Activated CD4-positive, alpha-beta memory T cell treated with anti-CD3 and anti-CD28 coated beads, Interleukin-2, amount 10 ng/mL, durations not matched to agents 7 days and 5 days (primary cell): ENCODE data around the gene WDR45B. TPM values are rescaled to one million over a fixed set of nuclear protein-coding genes. Genes with fewer than 3 reads are reported as not detected.
"Not testable (repeated sequence)": the region's sequence is repeated elsewhere in the genome, so short reads cannot be mapped to it uniquely, and the experiment has no call there.

Source experiments
- CTCF ChIA-PET: fragments of 350-600 bp; sonication (Branson Sonifier 250); formaldehyde crosslinking; loops from one replicate; lab custom pipeline; 2021; ENCODE audit warnings: antibody characterized with exemption, inconsistent platforms; lab: Charles Lee
- POLR2A ChIA-PET: fragments of 350-600 bp; sonication (Branson Sonifier 250); formaldehyde crosslinking; loops from one replicate; lab custom pipeline; 2021; ENCODE audit warnings: antibody characterized with exemption; lab: Charles Lee
- DNase-seq: peaks from one replicate; pipeline ENCODE4 v3.0.0-alpha.2; 2020
- H3K27ac Mint-ChIP-seq: one replicate; pipeline ENCODE4 v1.8.0; 2021; ENCODE audit warnings: mild to moderate bottlenecking, mixed read lengths
- H3K27me3 Mint-ChIP-seq: one replicate; pipeline ENCODE4 v1.8.0; 2021; ENCODE audit warnings: mixed read lengths
- H3K36me3 Mint-ChIP-seq: one replicate; pipeline ENCODE4 v1.8.0; 2021; ENCODE audit warnings: low read depth, mixed read lengths
- H3K4me1 Mint-ChIP-seq: one replicate; pipeline ENCODE4 v1.8.0; 2021; ENCODE audit warnings: mixed read lengths
- H3K4me3 Mint-ChIP-seq: one replicate; pipeline ENCODE4 v1.8.0; 2021; ENCODE audit warnings: mild to moderate bottlenecking, mixed read lengths
- H3K9me3 Mint-ChIP-seq: one replicate; pipeline ENCODE4 v1.8.0; 2021; ENCODE audit warnings: mixed read lengths
- total RNA-seq, 2 experiments: library from RNA; stranded (reverse); gene quantifications; one replicate each; pipeline ENCODE4 v1.2.3, GENCODE V29; 2021

Gene WDR45B
- total RNA-seq, 2 experiments from 2014 or later = 41.0 to 42.9 TPM

DNA sequence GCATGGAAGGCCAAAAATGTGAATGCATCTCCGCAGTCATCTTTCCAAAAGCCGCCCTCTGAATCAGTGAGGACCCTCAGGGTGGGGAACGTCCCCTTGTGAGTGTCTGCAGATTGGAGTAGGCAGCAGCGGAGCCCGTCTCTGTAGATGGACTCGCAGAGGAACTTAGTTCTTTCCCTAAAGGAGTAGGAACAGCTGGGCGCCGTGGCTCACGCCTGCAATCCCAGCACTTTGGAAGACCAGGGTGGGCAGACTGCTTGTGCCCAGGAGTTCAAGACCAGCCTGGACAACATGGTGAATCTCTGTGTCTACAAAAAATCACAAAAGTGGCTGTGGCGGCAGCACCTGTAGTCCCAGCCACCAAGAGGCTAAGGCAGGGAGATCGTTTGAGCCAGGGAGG lies 53.7 kb downstream of the WDR45B start:
- DNase-seq = no peak
- POLR2A ChIA-PET = interaction anchor here (0.7 kb wide), 1 partner anchor 471 kb away, joined by 3 read pairs; no protein-coding TSS in a partner anchor
- H3K27me3 Mint-ChIP-seq = no peaks in the 10 kb centered on the region
- H3K9me3 Mint-ChIP-seq = no peaks in the 10 kb centered on the region
- H3K27ac Mint-ChIP-seq = peak overlapping the region; percentile 66
- CTCF ChIA-PET = no interaction called here
- H3K36me3 Mint-ChIP-seq = peaks cover 29% of the 10 kb centered on the region
- peak overlapping the region; percentile 41 for H3K4me3 Mint-ChIP-seq
- H3K4me1 Mint-ChIP-seq = peaks cover 38% of the 10 kb centered on the region

DNA sequence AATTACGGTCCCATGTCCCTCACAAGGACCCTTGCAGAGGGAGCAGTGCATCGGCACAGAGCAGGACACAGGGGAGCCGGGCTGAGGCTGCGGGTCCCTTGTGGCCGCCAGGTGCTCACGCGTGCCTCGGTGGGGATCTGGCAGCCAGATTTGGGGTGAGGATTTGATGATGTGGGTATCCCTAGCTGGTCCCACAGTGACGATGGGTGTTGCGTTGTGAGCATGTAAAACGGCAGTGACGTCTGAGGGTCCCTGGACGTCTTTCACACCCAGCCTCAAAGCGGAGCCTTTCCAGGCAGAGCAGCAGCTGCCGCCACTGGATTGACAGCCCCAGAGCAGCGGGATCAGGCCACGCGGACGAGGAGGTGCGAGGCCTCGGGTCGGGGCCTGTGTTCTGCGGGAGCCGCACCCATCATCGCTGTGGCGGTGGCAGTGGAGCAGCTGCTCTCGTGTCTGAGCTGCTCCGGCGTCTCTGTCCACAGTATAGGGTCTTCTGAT lies 54.6 kb downstream of the WDR45B start:
- H3K27ac Mint-ChIP-seq = peak overlapping the region; percentile 94
- no peak for DNase-seq
- ChIA-PET POLR2A (interaction anchor here (0.6 to 0.7 kb wide), 2 partner anchors 10 to 471 kb away, joined by 3 read pairs; no protein-coding TSS in a partner anchor), CTCF (no interaction called here)
- H3K27me3 Mint-ChIP-seq = no peaks in the 10 kb centered on the region
- no peaks in the 10 kb centered on the region for H3K9me3 Mint-ChIP-seq
- H3K4me3 Mint-ChIP-seq = peak overlapping the region; percentile 70
- peaks cover 38% of the 10 kb centered on the region for H3K4me1 Mint-ChIP-seq
- H3K36me3 Mint-ChIP-seq = peaks cover 29% of the 10 kb centered on the region

DNA sequence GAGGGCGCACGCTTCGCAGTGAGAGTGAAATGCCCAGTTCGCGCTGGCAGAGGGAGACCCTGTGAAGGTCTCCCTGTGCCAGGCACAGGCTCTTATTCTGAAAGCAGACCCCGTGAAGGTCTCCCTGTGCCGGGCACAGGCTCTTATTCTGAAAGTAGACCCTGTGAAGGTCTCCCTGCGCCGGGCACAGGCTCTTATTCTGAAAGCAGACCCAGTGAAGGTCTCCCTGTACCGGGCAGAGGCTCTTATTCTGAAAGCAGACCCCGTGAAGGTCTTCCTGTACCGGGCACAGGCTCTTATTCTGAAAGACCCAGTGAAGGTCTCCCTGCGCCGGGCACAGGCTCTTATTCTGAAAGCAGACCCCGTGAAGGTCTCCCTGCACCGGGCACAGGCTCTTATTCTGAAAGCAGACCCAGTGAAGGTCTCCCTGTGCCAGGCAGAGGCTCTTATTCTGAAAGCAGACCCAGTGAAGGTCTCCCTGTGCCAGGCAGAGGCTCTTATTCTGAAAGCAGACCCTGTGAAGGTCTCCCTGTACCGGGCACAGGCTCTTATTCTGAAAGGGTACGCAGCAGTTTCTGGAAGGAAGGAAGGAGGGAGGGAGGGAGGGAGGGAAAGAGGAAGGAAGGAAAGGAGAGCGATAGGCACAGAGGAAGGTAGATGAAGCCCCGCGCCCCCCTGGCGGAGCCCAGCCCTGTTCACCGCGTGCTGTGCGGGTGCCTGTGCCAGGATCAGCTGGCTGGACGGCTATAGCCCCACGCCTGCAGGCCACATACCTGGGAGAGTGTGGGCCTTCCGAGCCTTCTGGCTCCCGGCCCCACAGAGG lies 55.3 kb downstream of the WDR45B start:
- peak; percentile 71 for DNase-seq
- ChIA-PET CTCF (no interaction called here), POLR2A (interaction anchor here (0.6 to 1.5 kb wide), 4 partner anchors 11 to 144 kb away, joined by 3 to 4 read pairs (median 4); no protein-coding TSS in a partner anchor)
- peak overlapping the region; percentile 70 for H3K4me3 Mint-ChIP-seq
- H3K4me1 Mint-ChIP-seq = peaks cover 38% of the 10 kb centered on the region
- H3K9me3 Mint-ChIP-seq = no peaks in the 10 kb centered on the region
- peaks cover 30% of the 10 kb centered on the region for H3K36me3 Mint-ChIP-seq
- peak overlapping the region; percentile 94 for H3K27ac Mint-ChIP-seq
- no peaks in the 10 kb centered on the region for H3K27me3 Mint-ChIP-seq

DNA sequence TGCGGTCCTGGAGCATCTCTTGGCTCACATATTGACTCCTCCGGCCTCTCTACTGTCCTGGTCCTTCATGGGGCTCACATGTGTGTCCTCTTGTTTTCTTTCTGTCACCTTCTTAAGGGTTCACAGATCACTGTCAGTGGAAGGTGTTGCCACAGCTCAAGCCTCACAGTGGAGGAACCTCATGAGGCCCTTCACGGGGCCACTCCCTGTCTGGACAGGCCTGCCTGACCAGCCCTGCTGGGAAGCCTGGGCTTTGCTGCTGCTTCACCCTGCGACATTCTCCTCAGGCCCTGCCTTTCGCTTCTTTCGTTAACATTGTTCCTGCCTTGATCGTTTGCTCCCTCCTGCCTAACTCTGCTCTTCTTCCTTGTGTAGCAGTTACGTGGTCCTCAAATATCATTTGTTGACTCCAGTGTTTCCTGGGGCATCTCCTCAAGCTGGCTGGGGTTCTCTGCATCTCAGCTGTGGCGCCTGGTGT lies 55.9 kb downstream of the WDR45B start:
- Mint-ChIP-seq H3K27me3 (no peaks in the 10 kb centered on the region), H3K4me1 (peaks cover 38% of the 10 kb centered on the region), H3K36me3 (peaks cover 31% of the 10 kb centered on the region), H3K4me3 (peak overlapping the region; percentile 70), H3K27ac (peak overlapping the region; percentile 94), H3K9me3 (no peaks in the 10 kb centered on the region)
- no peak for DNase-seq
- ChIA-PET POLR2A (interaction anchor here (0.7 to 1.8 kb wide), 8 partner anchors 9 to 294 kb away, joined by 3 to 7 read pairs (median 4); partner anchors contain the start of gene FOXK2), CTCF (interaction anchor here (0.7 kb wide), 1 partner anchor 66 kb away, joined by 3 read pairs; no protein-coding TSS in a partner anchor)

DNA sequence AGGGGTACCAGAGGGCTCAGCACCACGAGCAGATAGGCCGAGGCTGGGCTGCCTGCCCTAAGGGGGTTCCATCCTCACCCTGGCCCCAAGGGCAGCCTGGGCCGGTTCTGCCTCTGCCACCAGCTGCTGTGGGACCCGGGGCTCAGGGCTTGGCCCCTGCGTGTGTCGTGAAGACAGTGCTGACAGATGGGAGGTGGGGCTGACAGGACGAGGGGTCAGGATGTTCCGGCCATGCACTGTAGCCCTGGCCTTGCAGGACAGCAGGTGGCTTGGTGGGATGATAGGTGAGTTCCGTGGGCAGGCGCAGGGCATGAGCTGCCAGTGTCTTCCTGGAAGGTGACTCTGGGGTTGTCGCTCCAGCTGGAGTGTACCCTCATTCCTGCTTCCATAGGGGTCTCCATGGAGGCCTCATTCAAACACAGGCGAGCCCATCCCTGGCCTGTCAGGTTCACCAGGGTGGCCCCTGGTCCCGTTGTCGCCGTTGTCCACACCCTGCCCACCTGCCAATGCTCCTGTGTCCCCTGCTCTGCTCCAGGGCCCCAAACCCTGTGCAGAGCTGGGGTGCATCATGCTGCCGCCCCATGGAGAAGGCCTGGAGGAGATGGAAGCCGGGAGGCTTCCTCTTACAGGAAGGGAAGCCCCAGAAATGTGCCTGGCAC lies 57.2 kb downstream of the WDR45B start:
- ChIA-PET CTCF (interaction anchor here (1.0 kb wide), 1 partner anchor 189 kb away, joined by 4 read pairs; no protein-coding TSS in a partner anchor), POLR2A (interaction anchor here (0.6 to 1.8 kb wide), 6 partner anchors 8 to 293 kb away, joined by 3 to 7 read pairs (median 4); partner anchors contain the start of gene FOXK2)

DNA sequence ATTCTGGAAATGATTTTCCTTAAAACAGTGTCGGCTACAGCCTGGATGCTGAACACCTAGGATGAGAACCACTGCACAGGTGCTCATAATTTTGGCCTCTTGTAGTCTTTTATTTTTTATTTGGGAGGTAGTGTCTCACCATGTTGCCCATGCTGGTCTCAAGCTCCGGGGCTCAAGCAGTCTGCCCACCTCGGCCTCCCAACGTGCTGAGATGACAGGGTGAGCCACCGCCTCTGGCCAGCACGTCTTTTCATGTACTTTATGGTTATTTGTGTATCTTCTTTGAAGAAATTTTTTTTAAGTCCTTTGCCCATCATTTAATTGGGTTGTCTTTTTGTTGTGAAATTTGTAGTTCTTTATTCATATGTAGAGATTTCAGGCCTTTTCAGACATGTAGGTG lies 58.0 kb downstream of the WDR45B start:
- Mint-ChIP-seq H3K27me3 (no peaks in the 10 kb centered on the region), H3K4me1 (peaks cover 43% of the 10 kb centered on the region), H3K4me3 (no peak overlapping the region), H3K27ac (peak overlapping the region; percentile 94), H3K9me3 (no peaks in the 10 kb centered on the region), H3K36me3 (peaks cover 37% of the 10 kb centered on the region)
- ChIA-PET POLR2A (interaction anchor here (1.8 kb wide), 1 partner anchor 292 kb away, joined by 6 read pairs; no protein-coding TSS in a partner anchor), CTCF (no interaction called here)
- DNase-seq = no peak

More for the DNA sequence above, 57.2 kb downstream of the WDR45B start:
- H3K27ac Mint-ChIP-seq = peak overlapping the region; percentile 94
- H3K9me3 Mint-ChIP-seq = no peaks in the 10 kb centered on the region
- peaks cover 30% of the 10 kb centered on the region for H3K36me3 Mint-ChIP-seq
- no peak overlapping the region for H3K4me3 Mint-ChIP-seq
- no peaks in the 10 kb centered on the region for H3K27me3 Mint-ChIP-seq
- H3K4me1 Mint-ChIP-seq = peaks cover 43% of the 10 kb centered on the region
- no peak for DNase-seq

DNA sequence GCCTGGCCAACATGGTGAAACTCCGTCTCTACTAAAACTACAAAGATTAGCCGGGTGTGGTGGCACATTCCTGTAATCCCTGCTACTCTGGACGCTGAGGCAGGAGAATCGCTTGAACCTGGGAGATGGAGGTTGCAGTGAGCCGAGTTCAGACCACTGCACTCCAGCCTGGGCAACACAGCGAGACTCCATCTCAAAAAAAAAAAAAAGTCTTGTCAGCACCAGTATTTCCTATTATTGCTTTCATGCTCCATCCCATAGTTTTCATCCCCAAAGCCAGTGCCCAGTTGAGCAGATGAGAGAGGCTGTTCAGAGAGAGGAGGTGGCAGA lies 58.4 kb downstream of the WDR45B start:
- H3K27me3 Mint-ChIP-seq = no peaks in the 10 kb centered on the region
- CTCF ChIA-PET = no interaction called here
- POLR2A ChIA-PET = no interaction called here
- no peak for DNase-seq
- peaks cover 39% of the 10 kb centered on the region for H3K36me3 Mint-ChIP-seq
- H3K27ac Mint-ChIP-seq = peak overlapping the region; percentile 94
- no peaks in the 10 kb centered on the region for H3K9me3 Mint-ChIP-seq
- no peak overlapping the region for H3K4me3 Mint-ChIP-seq
- peaks cover 42% of the 10 kb centered on the region for H3K4me1 Mint-ChIP-seq

DNA sequence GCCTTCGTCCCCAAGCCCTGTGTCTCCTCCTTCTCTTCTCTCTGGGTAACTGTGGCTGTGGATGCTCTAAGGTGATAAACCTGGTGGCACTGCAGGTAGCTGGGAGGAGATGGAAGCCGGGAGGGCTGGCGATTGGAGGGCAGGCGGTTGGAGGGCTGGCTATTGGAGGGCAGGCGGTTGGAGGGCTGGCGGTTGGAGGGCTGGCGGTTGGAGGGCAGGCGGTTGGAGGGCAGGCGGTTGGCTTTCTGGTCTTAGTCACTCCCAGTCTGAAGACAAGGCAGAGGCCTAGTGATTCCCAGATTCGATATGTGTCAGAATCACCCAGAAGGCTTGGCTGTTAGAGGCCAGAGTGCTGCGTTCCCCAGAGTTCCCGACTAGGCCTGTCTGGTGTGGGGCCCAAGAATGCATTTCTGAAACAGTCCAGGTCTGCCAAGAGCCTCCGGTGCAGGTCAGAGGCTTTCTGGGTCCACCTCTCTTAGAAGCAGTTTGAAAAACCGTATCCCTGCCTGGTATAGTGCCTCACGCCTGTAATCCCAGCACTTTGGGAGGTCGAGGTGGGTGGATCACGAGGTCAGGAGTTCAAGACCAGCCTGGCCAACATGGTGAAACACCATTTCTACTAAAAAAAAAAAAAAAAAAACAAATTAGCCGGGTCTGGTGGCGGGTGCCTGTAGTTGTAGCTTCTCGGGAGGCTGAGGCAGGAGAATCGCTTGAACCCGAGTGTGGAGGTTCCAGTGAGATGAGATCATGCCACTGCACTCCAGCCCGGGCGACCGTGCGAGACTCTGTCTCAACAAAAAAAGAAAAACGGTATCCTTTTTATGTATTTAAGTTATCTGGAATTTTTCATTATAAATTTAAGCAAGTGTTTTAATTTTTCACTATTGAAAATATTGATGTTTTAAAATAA lies 59.7 kb downstream of the WDR45B start:
- CTCF ChIA-PET = interaction anchor here (0.5 kb wide), 1 partner anchor 59 kb away, joined by 4 read pairs; no protein-coding TSS in a partner anchor
- H3K4me3 Mint-ChIP-seq = no peak overlapping the region
- POLR2A ChIA-PET = no interaction called here
- H3K36me3 Mint-ChIP-seq = peaks cover 36% of the 10 kb centered on the region
- no peak for DNase-seq
- H3K27ac Mint-ChIP-seq = no peak overlapping the region
- no peaks in the 10 kb centered on the region for H3K9me3 Mint-ChIP-seq
- peaks cover 40% of the 10 kb centered on the region for H3K4me1 Mint-ChIP-seq
- no peaks in the 10 kb centered on the region for H3K27me3 Mint-ChIP-seq

DNA sequence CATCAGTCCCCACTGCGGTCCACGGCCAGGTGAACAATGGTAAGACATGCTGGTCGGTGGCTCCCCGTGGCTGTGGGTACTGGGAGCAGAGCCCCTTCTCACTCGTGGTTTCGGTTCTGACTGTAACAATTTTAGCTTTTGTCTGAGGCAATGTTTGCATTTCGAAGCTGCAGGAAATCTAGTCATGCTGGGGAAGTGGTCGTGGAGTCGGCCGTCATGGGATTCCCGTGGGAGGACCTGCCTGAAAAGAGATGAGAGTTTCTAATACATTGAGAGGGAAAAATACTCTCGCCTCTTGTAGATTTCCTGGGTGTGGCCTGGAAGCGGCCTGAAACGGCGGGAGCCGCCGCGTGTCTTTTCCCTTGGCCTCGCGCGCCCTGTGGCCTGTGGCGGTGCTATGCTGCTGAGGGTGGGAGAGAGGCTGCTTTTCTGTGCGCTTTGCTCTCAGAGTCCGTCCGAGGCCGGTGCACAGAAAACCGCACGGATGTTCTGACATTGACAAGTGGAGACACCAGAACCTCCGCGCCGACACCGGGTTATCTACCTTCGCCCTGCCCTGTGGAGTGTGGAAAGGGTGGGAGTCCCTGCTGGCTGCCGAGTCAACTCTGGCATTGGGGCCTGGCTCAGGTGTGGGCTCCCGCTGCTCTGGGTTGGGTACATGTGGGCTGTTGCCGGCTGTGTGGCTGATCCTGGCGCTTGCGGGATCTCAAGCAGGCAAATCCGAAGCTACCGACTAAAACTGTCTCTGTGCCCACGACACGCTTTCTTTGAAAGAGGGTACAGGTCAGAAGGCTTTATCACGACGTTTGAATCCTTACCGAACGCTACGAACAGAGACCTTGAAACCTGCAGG lies 60.8 kb downstream of the WDR45B start:
- Mint-ChIP-seq H3K4me3 (no peak overlapping the region), H3K36me3 (peaks cover 34% of the 10 kb centered on the region), H3K9me3 (no peaks in the 10 kb centered on the region), H3K27me3 (no peaks in the 10 kb centered on the region), H3K4me1 (peaks cover 30% of the 10 kb centered on the region), H3K27ac (no peak overlapping the region)
- ChIA-PET POLR2A (no interaction called here), CTCF (no interaction called here)
- DNase-seq = no peak

DNA sequence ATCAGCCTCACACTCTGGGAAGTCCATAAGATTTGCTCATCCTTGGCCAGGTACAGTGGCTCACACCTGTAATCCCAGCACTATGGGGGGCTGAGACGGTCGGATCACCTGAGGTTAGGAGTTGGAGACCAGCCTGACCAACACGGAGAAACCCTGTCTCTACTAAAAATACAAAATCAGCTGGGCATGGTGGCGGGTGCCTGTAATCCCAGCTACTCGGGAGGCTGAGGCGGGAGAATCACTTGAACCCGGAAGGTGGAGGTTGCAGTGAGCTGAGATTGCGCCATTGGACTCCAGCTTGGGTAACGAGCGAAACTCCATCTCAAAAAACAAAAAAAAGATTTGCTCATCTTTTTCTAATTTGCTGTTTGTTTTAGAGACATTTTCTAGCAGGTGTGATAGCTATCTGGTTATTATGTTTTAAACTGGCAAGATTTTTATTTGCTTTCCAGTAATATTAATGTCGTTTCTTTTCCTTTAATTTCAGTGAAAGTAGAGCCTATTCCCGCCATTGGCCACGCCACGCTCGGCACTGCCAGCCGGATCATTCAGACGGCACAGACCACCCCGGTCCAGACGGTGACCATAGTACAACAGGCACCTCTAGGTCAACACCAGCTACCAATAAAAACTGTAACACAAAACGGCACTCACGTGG lies 61.5 kb downstream of the WDR45B start:
- no peaks in the 10 kb centered on the region for H3K27me3 Mint-ChIP-seq
- DNase-seq = no peak
- peaks cover 22% of the 10 kb centered on the region for H3K4me1 Mint-ChIP-seq
- peaks cover 36% of the 10 kb centered on the region for H3K36me3 Mint-ChIP-seq
- H3K27ac Mint-ChIP-seq = no peak overlapping the region
- no peaks in the 10 kb centered on the region for H3K9me3 Mint-ChIP-seq
- ChIA-PET POLR2A (no interaction called here), CTCF (no interaction called here)
- H3K4me3 Mint-ChIP-seq = no peak overlapping the region

DNA sequence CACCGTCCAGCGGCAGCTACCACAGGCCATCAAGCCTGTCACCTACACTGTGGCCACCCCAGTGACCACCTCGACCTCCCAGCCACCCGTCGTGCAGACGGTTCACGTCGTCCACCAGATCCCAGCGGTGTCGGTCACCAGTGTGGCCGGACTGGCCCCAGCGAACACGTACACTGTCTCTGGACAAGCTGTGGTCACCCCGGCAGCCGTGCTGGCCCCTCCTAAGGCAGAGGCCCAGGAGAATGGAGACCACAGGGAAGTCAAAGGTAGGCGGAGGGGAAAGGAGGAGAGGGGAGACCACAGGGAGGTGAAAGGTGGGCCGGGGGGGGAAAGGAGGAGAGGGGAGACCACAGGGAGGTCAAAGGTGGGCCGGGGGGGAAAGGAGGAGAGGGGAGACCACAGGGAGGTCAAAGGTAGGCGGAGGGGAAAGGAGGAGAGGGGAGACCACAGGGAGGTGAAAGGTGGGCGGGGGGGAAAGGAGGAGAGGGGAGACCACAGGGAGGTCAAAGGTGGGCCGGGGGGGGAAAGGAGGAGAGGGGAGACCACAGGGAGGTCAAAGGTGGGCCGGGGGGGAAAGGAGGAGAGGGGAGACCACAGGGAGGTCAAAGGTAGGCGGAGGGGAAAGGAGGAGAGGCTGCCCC lies 62.2 kb downstream of the WDR45B start:
- Mint-ChIP-seq H3K4me1 (peaks cover 17% of the 10 kb centered on the region), H3K36me3 (peaks cover 37% of the 10 kb centered on the region)
- H3K4me3 Mint-ChIP-seq, H3K27ac Mint-ChIP-seq, POLR2A ChIA-PET, H3K9me3 Mint-ChIP-seq, CTCF ChIA-PET, DNase-seq, H3K27me3 Mint-ChIP-seq: not testable (repeated sequence)
